T-helper 2 cell treated with Interferon-gamma antibody and Interleukin-4, amounts not matched to agents 5 μg/mL and 100 μg/mL, for 36 hours (primary cell): ENCODE measurements around the gene SARDH.

Source experiments
- DNase-seq: peaks from one replicate; pipeline ENCODE4 v3.0.0; 2021; ENCODE audit warnings: low spot score
- H3K27ac Mint-ChIP-seq: one replicate; pipeline ENCODE4 v1.8.0; 2021; ENCODE audit warnings: mild to moderate bottlenecking, mixed read lengths
- H3K27me3 Mint-ChIP-seq: one replicate; pipeline ENCODE4 v1.8.0; 2021; ENCODE audit warnings: low read depth, mixed read lengths
- H3K36me3 Mint-ChIP-seq: one replicate; pipeline ENCODE4 v1.8.0; 2021; ENCODE audit warnings: low read depth, mixed read lengths
- H3K4me1 Mint-ChIP-seq: one replicate; pipeline ENCODE4 v1.8.0; 2021; ENCODE audit warnings: low read depth, mixed read lengths
- H3K4me3 Mint-ChIP-seq: one replicate; pipeline ENCODE4 v1.8.0; 2022; ENCODE audit warnings: mild to moderate bottlenecking, moderate library complexity, mixed read lengths
- H3K9me3 Mint-ChIP-seq: one replicate; pipeline ENCODE4 v1.8.0; 2021; ENCODE audit warnings: mixed read lengths

Gene SARDH

GRCh38 chr9:133616643-133617405 is 121.3 kb downstream of the SARDH start:
- Mint-ChIP-seq H3K9me3 (no peaks in the 10 kb centered on the region), H3K4me3 (no peak overlapping the region), H3K27me3 (peaks cover 11% of the 10 kb centered on the region), H3K27ac (no peak overlapping the region), H3K36me3 (no peaks in the 10 kb centered on the region), H3K4me1 (peaks cover 23% of the 10 kb centered on the region)
- DNase-seq = no peak

- peaks cover 15% of the 10 kb centered on the region for H3K27me3 Mint-ChIP-seq
- no peak overlapping the region for H3K27ac Mint-ChIP-seq
- H3K36me3 Mint-ChIP-seq = no peaks in the 10 kb centered on the region
- H3K4me1 Mint-ChIP-seq = peaks cover 15% of the 10 kb centered on the region
- no peak for DNase-seq
- no peak overlapping the region for H3K4me3 Mint-ChIP-seq
- H3K9me3 Mint-ChIP-seq = no peaks in the 10 kb centered on the region
These were observed 122.5 kb downstream of the SARDH start for GRCh38 chr9:133615606-133616188.

DNA sequence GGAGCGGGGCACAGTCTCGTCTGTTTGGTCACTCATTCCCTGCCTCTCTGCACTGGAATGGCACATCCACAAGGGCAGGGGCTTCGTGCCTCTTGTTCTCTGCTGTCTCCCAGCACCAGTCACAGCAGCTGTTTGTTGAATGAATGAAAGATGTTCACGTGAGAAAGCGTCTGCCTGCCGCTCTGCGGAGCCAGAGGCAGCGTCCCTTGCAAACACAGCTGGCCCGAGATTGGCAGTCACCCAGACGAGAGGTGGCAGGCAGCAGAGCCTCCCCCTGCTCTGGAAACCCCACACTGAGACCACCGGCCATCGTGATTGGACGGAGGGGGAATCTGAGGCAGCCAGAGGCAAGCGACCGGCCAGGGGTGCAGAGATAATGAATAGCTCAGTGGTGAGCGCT is 123.0 kb downstream of the SARDH start:
- Mint-ChIP-seq H3K27me3 (peaks cover 20% of the 10 kb centered on the region), H3K4me1 (peaks cover 12% of the 10 kb centered on the region), H3K4me3 (no peak overlapping the region), H3K36me3 (no peaks in the 10 kb centered on the region), H3K9me3 (no peaks in the 10 kb centered on the region), H3K27ac (no peak overlapping the region)
- no peak for DNase-seq

DNA sequence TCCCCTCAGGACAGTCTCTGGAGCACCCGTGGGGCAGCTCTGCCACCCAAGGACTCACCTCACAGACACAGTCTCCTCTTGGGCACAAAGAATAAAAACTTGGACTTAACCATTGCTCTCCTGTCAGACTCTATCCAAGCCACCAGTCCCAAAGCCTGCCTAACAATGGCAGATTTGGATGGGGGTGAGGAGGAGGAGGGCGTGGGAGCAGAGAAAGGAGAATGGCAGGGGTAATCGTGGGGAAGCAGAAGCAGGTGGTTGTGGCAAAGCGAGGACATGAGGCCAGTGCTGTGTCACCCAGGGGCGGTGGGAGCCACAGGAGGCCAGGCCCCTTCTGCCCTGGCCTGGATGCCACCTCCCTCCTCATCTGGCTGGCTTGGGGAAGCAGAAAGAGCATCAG is 123.5 kb downstream of the SARDH start:
- Mint-ChIP-seq H3K27ac (no peak overlapping the region), H3K27me3 (peaks cover 23% of the 10 kb centered on the region), H3K4me1 (peaks cover 8% of the 10 kb centered on the region), H3K9me3 (no peaks in the 10 kb centered on the region), H3K36me3 (no peaks in the 10 kb centered on the region), H3K4me3 (no peak overlapping the region)
- no peak for DNase-seq

DNA sequence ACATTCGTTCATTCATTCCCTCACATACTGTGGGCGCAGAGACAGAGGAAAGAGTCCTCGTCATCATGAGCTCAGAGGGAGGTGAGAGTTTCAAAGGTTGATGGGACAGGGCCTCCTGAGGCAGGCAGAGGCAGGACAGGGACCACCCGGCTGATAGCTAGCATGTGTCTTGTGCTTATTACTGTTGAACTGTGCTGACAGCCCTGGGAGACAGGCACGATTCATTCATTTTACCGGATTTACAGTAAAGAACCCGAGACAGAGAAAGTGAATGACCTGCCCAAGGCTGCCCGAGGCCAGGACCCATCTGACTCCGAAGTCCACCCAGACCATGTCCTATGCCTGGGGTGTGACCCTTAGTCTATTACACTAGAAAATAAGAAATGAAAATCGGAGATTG is 124.1 kb downstream of the SARDH start:
- DNase-seq = no peak
- Mint-ChIP-seq H3K4me3 (no peak overlapping the region), H3K4me1 (peaks cover 3% of the 10 kb centered on the region), H3K36me3 (no peaks in the 10 kb centered on the region), H3K27ac (no peak overlapping the region), H3K27me3 (peaks cover 26% of the 10 kb centered on the region), H3K9me3 (no peaks in the 10 kb centered on the region)
